H4 (cell line): ENCODE data around the gene DCAF11. TPM values are rescaled to one million over a fixed set of nuclear protein-coding genes. Genes with fewer than 3 reads are reported as not detected.

Source experiments
- DNase-seq: peaks from one replicate; pipeline ENCODE4 v3.0.0-alpha.2; 2015; ENCODE audit warnings: low spot score
- total RNA-seq: library from RNA; depleted of rRNA; stranded (reverse); fragments of >200 nt; shearing (Covaris generic); gene quantifications from 2 replicates; pipeline ENCODE4 v1.2.3, GENCODE V29; 2014

DCAF11 gene
- total RNA-seq, 1 experiment from 2014 or later = 53.4 TPM

DNA sequence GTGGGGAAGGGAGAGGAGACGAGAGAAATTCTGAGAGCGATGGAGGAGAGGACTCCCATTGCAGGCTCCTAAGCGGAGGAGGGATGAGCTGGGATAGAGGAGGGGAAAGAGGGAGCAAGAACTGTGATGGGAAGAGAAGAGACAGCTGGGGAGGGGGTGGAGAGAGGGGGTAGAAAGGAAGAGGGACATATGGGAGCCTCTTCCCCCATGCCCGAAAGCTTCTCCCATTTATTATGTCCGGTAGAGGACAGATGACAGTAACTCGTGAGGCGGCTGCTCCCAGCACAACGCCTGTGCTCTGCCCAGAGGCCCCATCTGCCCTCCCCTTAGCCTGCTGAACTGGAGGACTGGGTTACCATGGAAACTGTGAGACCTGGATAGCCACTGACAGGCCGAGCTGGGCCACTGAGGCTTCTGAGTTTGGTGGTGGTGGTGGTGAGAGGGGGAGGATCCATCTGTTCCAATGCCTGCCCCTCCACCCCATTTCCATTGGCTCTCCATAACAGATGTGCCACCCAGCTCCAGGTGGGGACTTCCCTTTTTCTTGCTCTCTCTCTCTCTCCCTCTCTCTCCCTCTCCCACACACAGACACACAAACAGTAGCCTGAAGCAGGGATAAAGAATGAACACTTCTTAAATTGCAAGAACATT, 35.0 kb upstream of the DCAF11 start:
- no peak for DNase-seq

DNA sequence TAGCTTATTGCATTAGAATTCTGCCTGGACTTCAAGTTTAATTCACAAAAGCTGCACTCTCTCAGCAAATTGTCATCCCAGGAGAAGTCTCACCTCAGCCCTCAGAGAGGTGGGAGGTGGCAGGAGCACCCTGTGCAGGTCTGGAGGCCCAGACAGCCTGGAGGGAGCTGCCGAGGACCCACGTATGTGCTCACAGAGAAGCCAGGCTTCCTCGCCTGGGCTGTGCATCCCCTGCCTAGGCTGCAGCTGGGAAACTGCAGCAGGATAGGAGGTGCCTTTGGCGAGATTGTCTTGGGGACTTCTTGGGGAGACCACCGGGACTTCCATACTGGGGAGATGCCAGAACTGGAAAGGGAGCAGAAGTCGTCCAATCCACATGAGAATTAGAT, 34.4 kb upstream of the DCAF11 start:
- no peak for DNase-seq

DNA sequence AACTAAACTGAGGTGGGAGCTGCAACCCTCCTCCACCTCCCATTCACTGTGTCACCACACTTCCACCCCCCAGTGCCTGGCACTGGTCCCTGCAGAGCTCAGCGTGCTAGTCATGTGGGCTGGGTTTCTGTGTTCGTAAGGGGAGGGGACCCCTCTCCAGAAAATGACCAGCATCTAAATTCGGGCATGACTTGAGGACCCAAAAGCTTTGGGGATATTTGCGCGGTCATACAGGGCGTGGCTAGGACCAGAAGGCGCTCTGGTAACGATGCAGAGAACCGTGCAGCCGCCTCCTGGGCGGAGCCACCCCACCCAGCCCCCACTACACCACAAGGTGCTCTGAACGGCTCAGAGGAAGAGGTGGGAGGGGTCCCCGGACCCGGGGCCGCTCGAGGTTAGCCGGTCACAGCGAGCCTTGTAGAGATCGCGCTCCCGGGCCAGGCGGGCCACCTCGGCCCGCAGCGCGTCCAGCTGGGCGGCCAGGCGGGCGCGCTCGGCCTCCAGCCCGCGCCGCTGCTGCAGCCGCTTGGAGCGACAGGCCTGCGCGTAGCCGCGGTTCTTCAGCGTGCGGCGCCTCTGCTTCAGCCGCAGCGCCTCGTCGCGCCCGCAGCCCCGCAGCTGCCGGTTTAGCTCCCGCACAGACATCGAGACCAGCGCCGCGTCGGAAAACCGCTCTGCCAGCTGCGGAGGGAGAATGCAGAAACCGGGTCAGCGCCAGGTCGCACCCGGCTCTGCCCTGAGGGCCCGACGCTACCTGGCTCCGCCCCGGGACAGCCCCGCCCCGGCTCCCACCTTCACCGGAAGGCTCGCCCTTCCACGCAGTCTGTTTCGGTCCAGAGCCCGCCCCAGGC, 33.5 kb upstream of the DCAF11 start:
- peak; percentile 59 for DNase-seq

DNA sequence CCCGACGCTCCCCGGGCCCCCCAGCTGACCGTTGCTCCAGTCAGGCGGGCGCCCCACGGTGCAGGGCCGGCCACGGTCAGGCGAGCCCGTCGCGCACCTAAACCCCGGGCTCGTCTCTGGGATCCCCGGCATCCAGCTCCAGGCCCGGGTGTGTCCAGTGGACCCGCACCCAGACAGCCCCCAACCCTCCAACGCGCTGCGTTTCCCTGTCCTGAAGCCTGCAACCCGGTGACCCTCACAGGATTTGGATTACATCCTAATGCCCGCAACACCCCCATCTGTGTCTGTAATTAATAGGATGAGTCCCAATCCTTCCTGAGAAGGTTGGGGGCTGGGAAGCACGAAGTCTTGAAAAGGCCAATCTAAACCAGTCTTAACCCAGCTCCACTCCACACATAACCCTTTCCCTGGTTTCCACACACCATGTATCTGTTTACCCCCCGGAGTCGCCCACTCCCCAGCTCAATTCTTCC, 32.8 kb upstream of the DCAF11 start:
- DNase-seq = no peak

DNA sequence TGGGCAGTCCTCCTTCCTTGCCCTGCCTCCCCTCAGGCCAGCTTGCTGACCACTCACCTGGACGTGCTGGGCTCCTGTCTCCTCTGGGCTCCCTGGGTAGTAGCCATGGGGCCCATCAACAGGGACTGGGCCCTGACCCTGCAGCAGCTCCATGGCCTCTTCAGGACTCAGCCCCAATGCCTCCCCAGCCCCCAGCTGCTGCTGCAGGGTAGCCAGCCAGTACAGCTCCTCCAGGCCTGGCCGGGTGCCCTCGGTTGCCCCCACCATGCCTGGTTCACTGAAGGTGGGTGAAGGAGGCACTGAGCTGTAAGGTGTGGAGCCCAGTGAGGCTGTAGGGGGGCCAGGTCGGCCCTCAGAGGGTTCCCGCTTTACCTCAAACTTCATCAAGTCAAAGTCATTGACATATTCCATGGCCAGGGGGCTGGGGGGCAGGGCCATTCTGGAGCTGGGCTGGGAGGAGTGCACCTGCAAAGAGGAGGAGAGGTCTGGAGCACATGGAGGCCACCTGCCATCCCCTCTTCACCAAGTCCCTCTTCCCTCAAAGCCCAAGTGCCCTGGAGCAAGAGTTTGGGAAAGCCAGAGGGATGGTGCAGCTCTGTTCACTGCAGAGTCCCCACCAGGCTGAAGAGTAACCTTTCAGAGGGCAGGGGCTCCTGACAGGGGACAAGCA, 32.0 kb upstream of the DCAF11 start:
- no peak for DNase-seq

DNA sequence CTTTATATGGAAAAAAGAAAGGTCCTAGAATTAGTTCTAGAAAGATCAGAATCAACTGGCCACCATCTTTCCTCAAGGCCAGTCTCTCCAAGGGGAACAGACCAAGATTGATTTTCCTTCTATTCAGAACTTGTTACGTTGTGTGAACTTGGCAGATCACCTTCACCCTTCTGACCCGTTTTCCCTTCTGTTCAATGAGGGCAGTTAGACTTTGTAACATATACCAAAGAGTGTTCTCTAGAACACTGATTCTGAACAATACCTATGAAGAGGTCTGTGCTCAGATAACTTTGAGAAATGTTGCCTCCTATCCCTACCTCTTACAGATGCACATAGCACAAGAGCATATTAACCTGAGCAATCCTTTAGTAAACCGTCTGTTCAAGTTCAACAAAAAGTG, 31.1 kb upstream of the DCAF11 start:
- DNase-seq = no peak

DNA sequence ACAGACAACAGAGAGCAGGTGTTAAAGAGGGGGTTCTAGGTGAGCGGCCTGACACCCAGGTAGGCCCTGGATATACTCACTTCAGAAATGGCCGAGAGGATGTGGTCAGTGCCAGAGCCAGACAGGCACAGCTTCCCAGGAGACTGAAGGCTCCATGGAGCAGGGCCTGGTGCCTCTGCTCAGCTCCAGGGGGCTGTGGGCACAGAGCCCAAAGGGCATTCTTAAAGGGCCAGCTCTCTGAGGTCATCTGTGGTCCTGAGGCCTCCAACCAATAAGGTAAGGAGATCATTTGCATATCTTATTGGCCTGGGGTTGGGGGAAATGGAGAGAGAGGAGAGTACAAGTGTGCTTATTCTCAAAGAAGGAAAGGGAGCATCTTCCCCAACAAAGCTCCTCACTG, 30.1 kb upstream of the DCAF11 start:
- no peak for DNase-seq

DNA sequence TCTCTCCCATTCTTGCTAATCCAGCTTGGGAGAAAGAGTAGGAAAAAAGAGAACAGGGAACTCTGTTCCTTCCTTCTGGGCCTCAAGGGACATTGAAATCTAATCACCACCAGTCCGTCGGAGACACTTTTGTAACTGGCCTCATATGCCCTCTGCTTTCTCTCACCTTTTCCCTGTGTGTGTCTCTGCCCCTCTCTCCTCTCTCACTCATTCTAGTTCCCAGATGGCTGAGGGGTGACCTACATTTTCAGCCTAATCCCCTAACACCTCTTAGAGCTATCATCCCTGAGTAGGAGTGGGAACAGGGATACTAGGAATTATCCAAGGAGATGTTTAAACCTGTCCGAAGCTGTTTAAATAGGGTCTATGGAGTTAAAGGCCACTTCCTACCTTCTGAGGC, 29.4 kb upstream of the DCAF11 start:
- DNase-seq = no peak

DNA sequence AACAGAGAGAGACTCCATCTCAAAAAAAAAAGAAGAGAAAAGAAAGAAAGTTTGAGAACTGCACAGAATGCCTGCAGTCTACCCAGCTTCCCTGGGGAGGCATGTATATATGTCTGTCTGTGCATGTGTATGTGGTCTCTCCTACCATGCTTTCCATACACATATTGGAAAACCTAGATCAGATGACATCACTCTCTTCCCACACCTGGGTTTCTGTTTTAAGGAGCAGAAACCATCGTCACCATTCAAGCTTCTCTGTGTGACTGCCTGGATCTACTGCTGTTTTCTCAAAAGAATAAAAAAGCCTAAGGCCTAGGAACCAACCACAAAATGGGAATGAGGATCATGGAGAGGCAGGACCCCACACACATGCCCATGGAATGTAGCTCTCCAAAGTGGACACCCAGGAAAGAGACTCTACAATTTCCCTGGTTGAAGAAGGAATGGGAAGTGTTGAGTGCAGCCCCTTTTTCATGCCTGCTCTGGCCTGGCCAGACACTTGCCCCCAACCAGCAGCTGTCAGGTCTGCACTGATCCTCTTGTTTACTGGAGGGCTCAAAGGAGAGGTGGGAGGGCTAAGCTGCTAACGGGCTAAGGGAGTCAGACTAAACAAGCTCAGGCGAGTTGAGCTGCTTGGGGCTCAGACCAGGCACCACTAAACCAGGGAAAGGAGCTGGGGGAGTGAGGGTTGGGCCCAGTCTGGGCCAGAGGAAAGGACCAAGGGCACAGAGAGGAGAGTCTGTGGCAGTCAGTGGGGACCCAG, 28.2 kb upstream of the DCAF11 start:
- DNase-seq = no peak

DNA sequence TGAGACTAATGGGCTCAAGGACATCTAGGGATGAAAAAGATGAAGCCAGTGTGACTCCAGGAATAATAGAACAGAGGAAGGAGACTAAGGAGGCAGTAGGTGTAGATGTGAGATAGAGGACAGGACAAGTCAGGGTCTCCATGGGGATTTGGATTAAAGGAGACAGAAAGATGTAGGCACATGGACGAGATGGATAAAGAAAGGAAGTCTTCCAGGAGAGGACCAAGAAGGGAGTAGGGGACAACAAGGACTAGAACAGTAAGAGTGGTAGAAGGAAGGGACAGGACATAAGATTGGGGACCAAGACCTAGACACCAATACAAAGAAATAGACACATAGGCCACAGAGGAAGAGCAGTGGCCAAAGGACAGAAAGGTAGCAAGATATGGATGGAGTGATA, 27.6 kb upstream of the DCAF11 start:
- DNase-seq = no peak

DNA sequence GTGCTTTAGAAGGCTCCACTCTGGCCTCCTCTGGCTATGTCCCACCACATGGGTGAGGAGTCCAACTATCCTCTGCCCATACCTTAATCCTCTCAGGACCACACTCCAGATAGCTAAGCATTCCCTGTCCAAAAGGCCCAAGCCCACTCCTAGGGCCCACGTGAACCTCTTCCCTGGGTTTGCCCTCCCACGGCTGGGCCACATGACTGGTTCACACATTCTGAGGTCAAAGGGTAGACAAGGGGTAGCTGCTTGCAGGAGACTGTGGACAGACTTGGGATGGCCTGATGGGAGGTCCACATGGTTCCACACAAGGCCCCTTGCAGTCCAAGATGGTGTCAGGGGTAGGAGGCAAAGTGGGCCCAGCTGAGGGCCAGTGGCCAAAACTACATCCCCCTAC, 26.5 kb upstream of the DCAF11 start:
- no peak for DNase-seq

DNA sequence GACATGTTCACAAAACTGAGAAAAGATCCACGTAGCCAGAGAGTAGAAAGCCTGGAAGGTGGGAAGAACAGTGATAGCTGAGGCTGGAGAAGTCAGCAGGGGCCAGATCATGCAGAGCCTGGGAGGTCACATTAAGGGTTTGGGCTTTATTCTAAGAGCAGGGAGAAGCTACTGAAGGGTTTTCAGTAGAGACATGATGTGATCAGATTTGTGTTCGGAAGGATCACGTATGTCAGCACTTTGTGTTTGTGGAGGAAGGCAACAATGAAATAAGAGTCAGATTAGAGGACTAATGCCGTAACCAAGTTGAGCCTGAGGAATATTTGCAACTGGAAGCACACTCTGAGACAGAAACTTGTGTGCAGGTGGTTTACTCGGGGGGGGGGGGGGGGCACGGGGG, 24.7 kb upstream of the DCAF11 start:
- DNase-seq = no peak

DNA sequence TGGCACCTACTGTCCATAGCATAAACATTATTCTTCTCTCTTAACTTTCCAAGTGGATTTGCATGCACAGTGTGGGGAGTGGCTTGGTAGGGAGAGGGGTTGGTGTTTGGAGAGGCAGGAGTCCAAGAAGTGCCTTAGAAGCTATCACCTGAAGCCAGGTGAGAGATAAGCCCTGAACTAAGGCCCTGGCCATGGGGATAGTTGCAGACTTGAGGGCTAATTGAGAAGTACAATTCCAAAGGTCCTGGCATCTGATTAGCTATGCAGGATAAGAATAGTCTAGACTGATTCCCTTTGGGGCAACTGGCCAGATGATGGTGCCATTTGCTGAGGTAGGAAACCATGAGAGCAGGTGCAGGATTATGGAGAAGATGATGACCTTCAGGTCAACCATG, 22.5 kb upstream of the DCAF11 start:
- DNase-seq = no peak

DNA sequence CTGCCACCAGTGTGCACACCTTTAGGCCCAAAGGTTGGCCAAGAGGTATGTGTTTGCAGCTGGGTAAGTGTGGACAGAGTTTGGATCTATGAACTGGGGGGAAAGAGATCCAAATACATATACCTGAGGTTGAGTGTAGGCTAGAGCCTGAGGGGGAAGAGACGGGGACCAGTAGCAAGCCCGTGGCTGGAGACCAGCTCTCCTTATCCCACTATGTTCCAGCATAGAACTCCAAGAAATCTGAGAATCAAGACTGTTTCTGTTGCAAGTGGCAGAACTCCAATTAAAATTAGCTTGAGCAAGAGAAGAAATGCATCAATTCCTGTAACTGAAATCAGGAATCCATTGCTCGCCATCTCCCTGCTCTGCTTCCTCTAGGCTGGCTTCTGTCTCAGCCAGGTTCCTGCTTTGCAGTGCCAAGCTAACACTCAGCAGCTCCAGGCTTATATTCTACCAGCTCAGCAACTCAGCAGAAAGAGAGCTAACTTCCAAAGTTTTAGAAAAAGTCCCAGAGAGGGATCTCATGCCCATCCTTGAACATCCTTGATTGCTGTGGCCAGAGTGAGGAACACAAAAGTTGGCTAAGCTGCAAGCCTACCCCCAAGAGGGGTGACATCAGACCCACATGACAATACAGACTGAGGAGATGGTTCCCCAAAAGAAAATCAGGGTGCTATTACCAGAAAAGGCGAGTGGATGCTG, 21.9 kb upstream of the DCAF11 start:
- DNase-seq = no peak

DNA sequence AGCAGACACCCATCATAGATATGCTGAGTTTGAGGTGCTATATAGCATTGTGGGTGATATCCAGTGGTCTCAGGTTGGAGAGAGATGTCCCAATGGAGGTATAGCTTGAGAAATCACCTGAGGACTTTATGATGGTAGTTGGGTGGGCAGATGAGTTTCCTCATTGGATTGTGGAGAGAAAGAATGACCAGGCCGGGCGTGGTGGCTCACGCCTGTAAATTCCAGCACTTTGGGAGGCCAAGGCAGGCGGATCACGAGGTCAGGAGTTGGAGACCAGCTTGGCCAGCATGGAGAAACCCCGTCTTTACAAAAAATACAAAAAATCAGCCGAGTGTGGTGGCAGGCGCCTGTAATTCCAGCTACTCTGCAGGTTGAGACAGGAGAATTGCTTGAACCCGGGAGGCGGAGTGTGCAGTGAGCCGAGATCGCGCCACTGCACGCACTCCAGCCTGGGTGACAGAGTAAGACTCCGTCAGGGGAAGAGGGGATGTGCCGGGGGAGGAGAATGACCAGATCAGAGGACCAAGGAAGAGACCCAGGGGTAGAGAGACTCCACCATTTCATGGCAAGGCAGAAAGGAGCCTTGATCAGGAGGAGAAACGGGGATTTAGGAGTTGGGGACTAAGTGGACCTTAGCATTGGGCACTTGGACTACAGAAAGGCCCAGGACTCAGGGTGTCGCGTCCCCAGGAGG, 21.2 kb upstream of the DCAF11 start:
- no peak for DNase-seq

DNA sequence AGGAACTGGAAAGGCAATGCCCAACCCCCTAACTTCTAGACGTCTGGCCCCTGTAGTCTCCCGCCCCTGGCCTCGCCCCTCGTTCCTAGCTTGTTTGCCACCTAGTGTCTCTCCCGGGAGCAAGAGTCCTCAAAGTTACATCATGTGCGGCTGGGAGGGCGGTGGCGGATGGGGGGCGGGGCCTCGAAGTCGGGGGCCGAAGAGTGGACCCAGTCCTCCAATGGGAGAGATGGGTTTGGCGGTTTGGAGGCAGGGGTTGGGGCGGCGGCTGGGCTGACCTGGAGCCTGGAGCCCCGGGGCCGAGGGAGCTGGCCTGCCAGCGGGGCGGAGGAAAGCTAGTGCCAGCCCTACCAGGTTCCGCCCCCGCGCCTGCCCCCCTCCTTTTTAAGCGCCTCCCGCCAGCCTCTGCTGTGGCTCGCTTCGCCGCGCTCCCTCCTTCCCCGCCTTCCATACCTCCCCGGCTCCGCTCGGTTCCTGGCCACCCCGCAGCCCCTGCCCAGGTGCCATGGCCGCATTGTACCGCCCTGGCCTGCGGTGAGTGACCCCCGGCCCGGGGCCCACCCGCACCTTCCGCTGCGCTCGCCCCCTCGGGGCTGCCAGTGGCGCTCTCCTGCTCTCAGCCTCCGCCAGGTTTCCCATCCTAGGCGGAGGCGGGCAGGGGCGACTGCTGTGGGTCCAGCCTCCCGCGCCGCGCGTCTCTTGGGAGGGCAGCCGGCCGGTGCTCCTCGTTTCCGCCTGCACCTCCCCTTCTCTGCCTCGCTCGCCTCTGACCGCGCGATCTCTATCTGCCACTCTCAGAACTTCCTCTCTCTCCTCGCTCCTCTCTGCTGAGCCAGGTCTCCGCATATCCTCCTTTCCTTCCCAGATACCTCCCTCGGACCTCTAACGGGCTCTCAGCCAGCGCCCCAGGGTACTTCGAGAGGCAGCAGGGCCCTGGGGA, 20.4 kb upstream of the DCAF11 start, which contains the start of gene PCK2:
TSS of gene PCK2 (plus strand) at position 411 of the 940 bp plus-strand sequence. CDS start at position 506, 95 bp downstream.
- peak; percentile 93 for DNase-seq

DNA sequence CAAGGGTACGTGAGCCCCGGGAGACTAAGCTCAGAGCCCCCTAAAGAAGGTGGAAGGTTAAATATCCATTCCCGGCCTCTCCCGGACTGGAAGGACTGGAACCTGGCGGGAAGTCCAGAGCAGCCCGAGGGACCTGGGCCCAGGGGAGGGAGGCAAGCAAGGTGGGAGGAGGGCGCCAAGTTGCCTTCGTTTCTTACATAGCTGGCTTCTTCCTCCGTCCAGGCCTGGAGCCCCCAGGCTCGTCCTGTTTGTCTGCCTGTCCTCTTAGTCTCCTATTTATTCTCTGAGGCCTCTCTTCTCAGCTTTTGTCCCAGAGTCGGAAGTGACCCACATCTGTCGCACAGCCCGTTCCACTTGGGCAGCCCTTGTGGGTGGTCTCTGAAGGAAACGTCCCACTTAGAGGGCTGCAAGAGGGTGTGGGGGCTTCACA, 19.7 kb upstream of the DCAF11 start:
- no peak for DNase-seq

DNA sequence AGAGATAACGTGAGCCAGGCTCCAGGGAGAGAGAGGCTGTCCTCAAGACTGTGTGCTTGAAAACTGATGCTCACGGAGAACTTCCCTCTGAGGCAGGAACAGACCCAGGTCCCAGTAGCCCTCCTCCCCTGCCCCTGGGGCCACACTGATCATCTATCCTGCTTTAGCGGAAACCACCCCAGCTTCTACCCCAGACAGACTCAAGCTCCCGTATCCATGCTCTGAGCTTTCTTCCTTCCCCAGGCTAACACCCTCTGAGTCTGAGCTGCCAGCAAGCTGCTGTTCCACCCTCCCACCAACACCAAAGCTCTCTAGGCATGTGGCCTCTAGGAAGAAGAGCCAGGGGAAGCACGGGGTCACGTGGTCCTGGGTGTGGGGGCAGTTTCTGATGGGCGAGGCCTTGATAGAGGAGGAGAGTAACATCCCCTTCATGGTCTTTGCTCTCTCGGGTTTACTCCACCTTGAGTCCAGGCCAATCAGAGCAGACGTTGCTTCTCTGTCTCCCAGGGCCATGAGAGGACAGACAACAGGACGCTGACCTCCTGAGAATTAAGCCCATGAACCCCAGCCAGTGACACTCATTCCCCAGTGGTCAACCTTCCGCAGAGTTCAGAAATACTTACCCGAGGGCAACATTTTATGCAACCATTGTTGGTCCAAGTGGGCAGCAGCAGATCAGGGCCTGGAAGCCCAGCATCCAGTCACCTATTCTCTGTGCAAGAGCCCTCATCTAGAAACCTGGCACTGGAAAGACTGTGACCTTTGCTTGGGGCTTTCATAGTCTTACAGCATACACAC, 19.1 kb upstream of the DCAF11 start:
- peak; percentile 62 for DNase-seq
